NCI-H774 (cell line): ENCODE results near the gene FLII.

Experiments used
- DNase-seq: peaks from one replicate; lab custom pipeline; 2025; lab: John Stamatoyannopoulos, UW

FLII gene

DNA sequence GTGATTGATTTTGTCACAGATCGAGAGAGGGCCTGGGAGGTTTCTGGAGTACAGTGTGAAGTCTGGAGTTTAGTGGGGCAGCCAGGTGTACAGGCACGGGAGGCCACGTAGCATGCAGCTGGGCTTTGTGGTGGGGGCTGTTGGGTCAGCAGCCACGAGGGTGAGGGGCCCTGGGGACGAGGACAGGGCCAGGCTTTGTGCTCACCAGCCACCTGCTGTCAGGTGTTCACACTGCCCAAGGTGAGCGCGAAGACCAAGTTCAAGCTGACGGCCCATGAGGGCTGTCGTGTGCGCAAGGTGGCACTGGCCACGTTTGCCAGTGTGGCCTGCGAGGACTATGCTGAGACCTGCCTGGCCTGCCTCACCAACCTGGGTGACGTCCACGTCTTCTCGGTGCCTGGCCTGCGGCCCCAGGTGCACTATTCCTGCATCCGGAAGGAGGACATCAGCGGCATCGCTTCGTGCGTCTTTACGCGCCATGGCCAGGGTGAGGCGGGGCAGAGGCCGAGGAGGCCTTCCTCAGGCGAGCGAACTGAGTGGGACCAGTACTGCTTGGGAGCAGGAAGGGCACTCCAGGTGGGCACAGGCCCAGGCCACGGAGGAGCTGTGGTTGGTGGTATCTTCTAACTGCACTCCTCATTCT is 17.2 kb downstream of the FLII start:
- DNase-seq: no peak

DNA sequence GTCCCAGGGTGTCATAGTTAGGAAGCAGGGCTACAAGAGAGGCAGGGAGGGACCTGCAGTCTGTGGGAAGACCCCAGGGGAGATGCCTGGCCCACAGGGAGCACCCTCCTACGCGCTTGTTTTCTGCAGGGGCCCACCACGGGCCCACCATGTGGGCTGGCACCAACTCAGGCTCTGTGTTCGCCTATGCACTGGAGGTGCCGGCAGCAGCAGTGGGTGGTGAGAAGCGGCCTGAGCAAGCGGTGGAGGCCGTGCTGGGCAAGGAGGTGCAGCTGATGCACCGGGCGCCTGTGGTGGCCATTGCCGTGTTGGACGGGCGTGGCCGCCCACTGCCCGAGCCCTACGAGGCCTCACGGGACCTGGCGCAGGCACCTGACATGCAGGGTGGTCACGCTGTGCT is 18.1 kb downstream of the FLII start:
- DNase-seq: no peak

DNA sequence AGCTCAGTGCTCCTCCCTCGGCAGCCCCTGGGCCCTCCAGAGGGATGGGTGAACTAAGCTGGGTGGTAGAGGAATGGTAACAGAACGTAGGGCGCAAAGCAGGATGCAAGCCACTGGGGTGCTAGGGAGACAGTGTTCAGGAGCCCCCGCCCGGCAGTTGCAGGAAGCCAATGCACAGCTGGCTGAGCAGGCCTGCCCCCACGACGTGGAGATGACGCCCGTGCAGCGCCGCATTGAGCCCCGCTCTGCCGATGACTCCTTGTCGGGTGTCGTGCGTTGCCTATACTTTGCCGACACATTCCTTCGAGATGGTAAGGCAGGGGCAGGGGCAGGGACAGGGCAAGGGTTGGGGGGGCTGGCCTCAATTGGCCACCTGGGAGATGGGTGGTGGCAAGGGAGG is 20.2 kb downstream of the FLII start:
- DNase-seq: no peak

DNA sequence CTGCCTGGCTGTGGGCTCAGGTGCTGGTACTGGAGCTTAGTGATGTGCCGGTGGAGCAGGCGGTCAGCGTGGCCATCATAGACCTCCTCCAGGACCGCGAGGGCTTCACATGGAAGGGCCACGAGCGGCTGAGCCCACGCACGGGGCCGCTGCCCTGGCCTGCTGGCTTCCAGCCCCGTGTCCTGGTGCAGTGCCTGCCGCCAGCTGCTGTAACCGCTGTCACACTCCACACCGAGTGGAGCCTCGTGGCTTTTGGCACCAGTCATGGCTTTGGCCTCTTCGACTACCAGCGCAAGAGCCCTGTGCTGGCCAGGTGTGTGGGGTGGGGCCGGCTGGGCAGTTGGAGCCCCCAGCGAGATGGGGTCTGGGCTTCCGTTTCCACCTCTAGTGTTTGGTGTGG is 21.1 kb downstream of the FLII start:
- DNase-seq: no peak

DNA sequence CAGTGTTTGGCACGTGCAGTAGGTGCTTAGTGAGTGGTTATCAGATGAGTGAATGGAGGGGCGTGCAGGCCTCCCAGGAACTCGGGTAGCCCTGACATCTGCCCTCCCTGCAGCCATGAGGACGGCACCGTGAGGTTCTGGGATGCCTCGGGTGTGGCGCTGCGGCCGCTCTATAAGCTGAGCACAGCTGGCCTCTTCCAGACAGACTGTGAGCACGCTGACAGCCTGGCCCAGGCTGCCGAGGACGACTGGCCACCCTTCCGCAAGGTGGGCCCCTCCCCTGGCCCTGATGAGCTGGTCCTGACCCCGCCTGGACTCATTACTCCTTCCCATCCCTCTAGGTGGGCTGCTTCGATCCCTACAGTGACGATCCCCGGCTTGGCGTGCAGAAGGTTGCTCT is 22.0 kb downstream of the FLII start:
- no peak for DNase-seq

DNA sequence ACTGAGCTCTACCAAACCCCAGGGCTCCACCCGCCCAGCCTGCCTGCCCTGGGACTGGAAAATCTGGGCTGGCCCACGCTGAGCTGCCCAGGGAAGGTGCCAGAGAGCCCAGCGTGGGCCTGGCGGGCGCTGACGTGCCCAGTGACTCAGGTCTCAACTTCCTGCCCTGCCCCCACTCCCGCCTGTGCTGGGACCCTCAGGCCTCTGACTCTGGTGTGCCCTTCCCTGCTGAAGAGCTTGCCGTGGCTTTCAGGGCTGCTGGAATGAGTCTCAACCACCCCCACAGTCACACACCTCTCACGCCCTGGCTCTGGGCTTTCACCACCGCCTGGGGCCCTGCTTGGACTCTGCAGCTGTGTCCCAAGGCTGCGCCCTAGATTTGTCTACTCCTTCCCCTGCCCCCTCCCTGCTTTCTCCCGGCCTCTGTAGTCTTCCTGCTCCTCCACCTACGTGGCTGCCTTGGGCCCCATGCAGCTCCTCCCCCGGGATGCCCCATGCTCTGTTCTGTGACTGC is 22.7 kb downstream of the FLII start:
- no peak for DNase-seq

DNA sequence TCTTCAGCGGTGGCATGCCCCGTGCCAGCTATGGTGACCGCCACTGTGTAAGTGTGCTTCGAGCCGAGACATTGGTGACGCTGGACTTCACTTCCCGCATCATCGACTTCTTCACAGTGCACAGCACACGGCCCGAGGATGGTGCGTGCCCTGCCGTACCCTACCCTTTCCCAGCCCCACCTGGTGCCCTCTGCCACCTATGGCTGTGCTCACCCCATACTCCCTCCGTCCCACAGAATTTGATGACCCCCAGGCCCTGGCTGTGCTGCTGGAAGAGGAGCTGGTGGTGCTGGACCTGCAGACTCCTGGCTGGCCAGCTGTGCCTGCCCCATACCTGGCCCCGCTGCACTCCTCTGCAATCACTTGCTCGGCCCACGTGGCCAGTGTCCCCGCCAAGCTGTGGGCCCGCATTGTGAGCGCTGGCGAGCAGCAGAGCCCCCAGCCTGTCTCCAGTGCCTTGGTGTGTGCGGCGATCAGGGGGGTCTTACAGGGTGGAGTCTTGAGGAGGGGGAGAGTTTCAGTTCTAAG is 23.6 kb downstream of the FLII start:
- no peak for DNase-seq

DNA sequence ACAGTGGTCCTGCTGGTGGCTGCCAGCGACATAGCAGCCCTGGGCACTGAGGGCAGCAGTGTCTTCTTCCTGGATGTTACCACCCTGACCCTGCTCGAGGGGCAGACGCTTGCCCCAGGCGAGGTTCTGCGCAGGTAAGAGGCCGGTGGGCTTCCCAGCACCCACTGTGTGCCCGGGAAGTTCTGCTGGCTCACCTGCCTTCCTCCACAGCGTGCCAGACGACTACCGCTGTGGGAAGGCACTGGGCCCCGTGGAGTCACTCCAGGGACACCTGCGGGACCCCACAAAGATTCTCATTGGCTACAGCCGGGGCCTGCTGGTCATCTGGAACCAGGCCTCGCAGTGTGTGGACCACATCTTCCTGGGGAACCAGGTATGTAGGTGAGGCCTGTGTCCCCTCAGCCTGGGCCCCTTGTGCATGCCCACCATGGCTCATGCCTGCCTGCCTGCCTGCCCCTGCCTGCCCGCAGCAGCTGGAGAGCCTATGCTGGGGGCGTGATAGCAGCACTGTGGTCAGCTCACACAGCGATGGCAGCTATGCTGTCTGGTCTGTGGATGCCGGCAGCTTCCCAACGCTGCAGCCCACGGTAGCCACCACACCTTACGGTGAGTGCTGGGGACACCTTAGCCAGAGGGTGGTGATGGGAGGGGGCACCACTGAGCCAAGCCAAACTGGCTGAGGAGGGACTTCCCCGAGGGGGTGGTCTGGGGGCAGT is 24.6 kb downstream of the FLII start:
- DNase-seq: no peak

DNA sequence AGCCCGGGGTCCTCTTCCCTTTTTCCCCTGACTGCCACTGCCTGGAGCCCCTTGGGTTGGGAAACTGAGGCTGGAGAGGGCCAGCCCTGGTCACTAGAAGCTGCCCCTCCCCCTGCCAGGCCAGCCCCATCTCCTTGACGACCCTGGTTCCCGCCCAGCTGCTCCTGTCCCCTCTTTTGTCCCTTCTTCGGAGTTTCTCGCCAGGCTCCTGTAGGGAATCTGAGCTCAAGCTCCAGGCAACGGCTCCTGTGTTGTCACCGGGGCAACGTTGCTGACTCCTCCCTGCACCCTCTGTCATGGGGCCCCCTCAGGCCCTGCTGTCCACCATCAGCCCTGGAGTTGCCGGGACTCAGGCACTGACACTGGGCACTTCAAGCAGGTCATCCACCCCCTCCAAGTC is 27.4 kb downstream of the FLII start:
- no peak for DNase-seq

DNA sequence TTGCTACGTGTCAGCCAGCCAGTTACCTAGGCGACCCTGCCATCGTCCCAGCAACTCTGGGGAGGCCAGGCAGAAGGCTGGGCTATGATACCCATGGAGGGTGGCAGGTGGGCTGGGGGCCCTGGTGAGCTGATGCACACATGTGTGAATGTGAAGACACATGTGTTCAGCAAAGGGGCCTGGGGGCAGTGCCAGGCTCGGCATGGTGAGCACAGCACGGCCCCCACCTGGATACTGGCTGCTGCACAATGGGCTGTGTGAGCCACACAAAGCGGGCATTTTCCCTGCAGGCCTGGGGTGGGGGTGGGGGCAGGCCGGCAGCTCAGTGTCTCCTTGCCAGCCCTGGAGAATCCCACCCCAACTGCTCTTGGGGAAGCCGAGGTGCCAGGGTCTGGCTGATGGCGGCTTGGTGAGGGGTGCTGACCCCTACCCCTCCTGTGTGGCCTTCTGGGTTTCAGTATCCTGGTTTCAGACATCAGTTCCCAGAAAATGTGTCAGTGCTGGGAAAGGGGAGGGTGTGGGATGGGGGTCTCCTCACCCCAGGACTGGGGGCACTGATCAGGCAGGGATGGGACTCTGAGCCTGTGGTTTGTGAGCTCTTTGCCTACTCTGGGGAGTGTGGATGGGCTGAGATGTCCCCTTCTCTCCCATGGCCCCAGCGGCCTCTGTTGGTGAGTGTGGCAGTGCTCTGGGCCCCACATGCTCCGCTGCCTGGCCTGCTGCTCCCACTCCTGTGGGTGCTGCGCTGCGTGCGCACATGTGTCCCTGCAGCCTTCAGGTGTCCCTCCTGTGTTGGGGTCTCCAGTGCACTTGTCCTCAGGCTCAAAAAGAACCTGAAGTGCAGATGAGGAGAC is 28.0 kb downstream of the FLII start:
- no peak for DNase-seq

DNA sequence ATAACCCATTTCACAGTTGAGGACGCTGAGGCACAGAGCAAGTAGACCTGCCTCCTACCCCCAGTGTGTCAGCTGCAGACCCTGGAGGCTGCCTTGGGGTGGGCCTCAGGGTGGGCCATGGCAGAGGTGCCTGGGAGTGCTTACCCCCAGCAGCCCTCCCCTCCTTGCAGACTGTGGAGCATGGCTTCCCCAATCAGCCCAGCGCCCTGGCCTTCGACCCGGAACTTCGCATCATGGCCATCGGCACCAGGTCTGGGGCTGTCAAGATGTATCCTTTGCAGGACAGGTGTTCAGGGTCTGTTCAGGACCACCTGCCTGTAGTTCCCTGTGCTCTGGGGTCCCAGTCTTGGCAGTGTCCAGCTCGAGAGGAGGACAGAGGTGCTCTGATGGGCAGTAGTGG is 28.8 kb downstream of the FLII start:
- DNase-seq: no peak

DNA sequence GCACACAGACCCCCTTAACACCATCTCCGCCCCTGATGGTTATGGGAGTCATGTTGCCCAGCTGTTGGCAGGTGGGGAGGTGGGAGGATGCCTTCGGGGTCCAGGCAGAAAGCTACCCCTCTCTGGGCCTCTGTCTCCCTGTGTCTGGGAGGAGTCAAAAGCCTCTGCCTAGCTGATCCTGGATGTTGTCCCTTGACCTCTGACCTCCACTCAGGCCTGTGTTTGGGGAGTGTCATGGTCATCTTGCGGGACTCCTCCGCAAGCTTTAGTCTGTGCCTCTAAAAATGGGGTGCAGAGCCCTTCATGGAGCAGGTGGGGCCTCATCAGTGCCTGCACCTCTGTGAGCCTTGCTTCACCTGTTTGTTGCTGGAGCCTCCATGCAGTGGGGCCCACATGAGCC is 29.3 kb downstream of the FLII start:
- DNase-seq: no peak

DNA sequence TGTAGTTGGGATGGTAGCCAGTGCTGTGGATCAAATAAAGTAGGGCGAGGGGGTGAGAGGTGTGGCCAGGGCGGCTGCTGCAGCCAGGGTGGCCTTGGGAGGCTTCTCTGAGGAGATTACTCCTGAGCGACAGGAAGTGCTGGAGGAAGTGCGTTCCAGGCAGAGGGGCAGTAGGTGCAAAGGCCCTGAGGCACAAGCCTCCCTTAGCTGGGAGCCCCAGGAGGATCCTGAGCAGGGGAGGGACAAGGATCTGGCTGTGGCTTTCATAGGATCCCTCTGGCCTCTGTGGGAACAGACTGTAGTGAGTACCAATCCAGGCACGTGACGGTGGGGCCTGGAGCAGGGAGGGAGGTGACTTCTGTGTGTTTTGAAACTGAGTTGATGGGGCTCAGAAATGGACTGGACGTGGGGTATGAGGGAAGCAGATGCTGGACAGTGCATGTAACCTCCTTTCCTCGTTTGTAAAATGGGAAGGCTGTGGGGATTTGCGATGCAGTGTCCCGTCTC is 30.3 kb downstream of the FLII start:
- no peak for DNase-seq

DNA sequence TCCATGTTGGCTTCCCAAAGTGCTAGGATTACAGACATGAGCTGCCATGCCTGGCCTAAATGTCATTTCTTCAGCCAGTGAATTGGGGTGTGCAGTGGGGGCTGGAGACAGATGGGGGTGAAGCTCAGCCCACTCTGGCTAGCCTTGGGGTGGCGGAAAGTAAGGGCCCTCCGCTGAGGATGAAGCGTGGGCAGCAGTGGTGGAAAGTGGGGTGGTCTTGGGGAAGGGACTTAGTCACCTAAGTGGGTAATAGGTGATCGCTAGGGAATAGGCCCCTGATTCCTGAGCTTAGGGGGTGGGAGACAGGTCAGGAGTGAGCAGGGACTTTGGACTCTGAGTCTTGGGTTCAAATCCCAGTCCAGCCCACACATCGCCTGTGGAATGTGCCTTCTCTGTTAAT is 30.9 kb downstream of the FLII start:
- DNase-seq: no peak

DNA sequence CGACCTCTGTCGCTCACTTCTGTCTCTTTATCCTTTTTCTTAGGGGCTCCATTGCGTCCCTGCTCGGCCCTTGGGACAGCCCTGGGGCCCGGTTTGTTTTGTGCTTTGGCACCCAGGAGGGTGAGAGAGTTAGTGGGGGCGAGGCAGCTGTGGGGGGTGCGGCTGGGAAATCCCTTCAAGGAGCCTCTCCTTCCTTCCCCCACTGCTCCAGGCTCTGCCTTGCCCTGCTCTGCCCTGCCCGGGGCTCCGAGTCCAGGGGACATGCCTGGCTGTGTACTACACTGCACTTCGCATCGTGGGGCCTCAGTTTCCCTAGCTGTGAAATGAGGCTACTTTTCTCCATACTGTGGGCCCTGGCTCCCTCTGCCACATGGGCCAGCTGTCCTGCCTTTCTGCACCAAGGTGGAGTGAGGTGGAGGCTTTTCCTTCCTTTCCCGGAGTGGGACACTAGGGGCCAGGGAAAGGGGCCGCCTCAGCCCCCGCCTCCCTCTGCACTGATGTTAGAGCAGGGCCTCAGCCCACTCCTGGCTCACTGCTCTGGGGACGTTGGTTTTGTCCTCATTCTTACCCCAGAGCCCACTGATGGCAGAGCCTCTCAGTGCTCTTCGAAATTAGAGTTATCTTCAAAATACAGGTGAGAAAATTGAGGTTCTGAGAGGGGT is 32.1 kb downstream of the FLII start:
- DNase-seq: no peak

DNA sequence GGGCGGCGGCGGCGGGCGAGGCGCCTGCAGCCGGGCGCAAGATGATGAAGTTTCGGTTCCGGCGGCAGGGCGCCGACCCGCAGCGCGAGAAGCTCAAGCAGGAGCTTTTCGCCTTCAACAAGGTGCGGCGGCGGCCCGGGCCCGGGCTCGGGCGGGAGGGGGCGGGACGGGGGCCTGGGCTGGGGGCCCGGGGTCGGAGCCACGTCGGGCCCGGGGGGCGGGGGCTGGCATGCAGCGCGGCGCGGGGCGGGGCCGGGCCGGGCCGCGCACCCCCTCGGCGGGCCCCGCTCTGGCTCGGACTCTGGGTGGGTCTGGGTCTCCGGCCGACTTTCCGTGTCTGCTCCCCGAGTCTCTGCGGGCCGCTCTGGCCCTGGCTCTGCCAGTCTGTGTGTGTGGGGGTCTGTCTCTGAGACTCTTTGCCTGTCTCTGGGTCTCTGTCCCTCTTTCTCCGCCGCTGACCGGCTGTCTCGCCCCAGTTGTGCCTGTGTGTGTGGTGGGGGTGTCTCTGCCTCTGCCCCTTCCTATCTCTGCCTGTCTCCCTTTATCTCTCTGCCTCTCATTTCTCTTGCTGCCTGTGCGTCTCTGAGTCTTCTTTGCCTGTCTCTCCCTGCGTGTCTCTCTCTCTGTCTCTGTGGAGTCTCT is 32.8 kb downstream of the FLII start:
- DNase-seq: no peak

DNA sequence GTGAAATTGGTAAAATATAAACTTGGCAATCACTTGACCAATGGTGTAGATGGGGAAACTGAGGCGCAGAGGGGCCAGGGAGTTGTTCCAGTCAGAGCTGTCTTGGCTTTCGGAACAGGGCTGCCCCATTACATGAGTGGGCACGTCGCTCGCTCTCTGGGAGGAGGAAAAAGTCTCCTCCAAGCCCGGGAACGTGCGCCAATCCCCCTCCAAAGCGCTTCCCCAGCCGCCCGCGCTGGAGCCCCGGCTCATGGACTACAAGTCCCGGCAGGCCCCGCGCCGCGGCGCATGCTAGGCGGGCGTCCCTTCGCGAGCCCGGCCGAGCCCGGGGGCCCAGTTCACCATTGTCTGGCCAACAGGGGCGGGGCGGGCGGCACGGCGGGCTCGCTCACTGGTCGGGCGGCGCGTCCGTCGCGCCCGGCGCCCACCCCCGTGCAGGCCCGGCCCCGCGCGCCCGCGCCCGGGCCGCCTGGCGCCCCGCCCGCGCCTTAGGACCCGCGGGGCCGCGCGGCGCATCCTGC is 33.4 kb downstream of the FLII start, which contains the start of gene LLGL1:
Gene LLGL1, plus strand, starts transcription at position 515 of the 521 bp plus-strand sequence. CDS start 48 bp downstream, outside the sequence.
- peak; percentile 83 for DNase-seq

DNA sequence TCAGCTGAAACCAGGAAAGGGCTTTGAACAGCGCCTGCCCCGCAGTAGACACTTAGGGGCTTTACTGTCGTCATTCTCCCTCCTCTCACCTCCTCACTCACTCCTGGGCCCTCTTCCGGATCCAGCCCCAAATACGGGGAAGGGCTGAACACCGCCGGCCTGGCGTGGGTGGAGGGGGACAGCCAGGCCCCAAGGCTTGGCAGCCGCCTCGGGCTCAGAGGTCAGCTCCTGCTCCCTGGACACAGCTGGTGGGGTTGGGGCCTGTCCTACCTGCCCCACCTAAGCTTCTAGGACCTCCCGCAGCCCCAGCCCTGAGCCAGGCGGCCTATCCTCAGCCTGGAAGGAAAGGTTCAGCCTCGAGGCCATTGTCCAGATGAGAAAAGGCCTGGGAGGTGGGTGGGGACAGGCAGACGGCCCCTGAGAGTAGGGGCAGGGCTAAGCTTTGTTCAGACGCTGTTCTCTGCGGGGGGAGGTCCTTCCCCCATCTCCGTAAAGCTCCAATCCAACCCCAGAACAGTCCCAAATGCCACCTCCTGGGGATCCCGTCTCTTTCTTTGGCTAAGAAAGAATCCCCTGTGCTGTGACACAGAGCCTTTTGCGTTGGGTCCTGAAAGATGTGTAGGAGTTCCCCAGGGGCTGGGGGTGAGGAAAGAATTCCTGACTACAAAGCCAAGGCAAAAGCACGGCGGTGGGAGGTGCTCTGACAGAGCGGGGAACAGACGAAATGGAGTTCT is 34.0 kb downstream of the FLII start:
- no peak for DNase-seq

DNA sequence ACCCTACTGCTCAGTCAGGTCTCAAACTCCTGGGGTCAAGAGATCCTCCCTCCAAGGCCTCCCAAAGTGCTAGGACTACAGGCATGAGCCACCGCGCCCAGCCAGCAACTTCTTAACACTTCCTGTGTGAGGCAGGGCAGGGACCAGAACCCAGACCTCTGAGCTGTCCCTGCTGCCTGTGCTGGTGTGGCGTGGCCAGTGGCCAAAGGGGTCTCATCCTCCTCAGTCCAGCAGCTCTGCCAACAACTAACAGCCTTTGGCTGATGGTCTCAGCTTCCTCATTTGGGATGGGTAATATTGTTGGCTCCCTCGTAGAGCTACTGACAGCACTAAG is 34.5 kb downstream of the FLII start:
- DNase-seq: no peak

DNA sequence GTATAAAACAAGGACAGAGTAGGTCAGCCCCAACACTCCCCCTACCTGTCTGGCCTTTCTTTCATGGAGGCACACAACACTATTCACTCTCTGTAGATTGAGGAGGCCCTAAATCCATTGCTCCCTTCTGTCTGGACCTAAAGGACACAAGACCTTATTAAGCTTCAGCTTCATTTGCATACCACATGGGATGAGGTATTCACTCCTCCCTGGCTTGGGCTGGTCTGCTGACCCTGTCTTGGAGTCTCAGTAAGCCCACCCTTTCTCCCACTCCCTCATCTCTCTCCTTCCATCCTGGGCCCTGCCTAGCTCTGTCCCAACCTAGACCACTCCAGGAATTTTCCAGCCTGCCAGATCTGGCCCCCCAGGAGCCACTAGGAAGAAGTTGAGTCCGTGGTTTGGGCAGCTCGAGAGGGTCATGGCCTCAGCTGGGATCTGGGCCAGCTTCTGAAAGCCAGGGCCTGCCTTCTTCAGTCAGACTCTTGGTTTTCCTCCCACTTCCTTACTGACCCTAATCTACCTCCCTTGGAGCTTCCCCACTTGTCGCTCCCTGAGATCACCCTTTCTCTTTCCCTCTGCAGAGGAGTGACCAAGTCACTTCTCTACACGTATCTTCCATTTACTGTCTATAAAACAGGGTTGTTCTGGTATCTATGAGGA is 39.7 kb downstream of the FLII start:
- no peak for DNase-seq
